K562 (cell line): ENCODE measurements around the gene ATP2A3. TPM values are rescaled to one million over a fixed set of nuclear protein-coding genes. Genes with fewer than 3 reads are reported as not detected.

Source experiments
- ATAC-seq: fragments of 200-7000 bp; cut with Tn5 transposase; 3 replicates; pipeline ENCODE4 v1.9.1; 2020; ENCODE audit warnings: moderate library complexity
- BruUV-seq: library from RNA; stranded (reverse); fragments of 400-500 nt; replicated peaks from 2 replicates; lab custom pipeline; 2021; lab: Mats Ljungman, UMichigan
- CTCF ChIA-PET: fragments of 300-600 bp; formaldehyde crosslinking; extraction: SDS; loops from one replicate; lab custom pipeline; 2021; ENCODE audit warnings: low intra/inter-chr PET ratio; lab: Yijun Ruan, JAX
- POLR2A ChIA-PET: fragments of 300-600, 350-650 bp; sonication (Branson Sonifier 250); formaldehyde crosslinking; extraction: SDS; loops from one replicate; lab custom pipeline; 2021; ENCODE audit warnings: antibody characterized with exemption, inconsistent platforms; lab: Yijun Ruan, JAX
- DNase-seq, 4 experiments: peaks; one replicate each; pipeline versions ENCODE4 v3.0.0 to v3.0.0-alpha.2; 2011 to 2018; ENCODE audit warnings: low spot score in 3 of 4, mixed read lengths in 3 of 4; ENCODE audit errors: extremely low read depth in 1 of 4
- FAIRE-seq: peaks from 2 replicates; lab custom pipeline; 2011; peaks lifted over from hg19 to GRCh38; lab: Jason Lieb, UNC
- H2AFZ ChIP-seq: 2 replicates; pipeline ENCODE4 v1.6.0; 2011; ENCODE audit warnings: low read depth, low read length, control low read depth, inconsistent platforms
- H3K27ac ChIP-seq: fragments of 200-600 bp; 3 replicates; pipeline ENCODE4 v1.8.0; 2011; ENCODE audit warnings: low read depth, mild to moderate bottlenecking, control low read depth, inconsistent platforms, low read length, moderate library complexity, mixed read lengths; ENCODE audit errors: extremely low read depth
- H3K27me3 ChIP-seq, 2 experiments: fragments of 300-600 bp in 1 of 2; 2 replicates in 1 of 2; 3 replicates in 1 of 2; pipeline versions ENCODE4 v1.6.0 to v1.8.0; 2011; ENCODE audit warnings: inconsistent platforms in 2 of 2, low read length in 2 of 2, mild to moderate bottlenecking in 1 of 2, mixed read lengths in 1 of 2, moderate library complexity in 1 of 2; ENCODE audit not compliant: control insufficient read depth in 2 of 2, insufficient read depth in 2 of 2
- H3K36me3 ChIP-seq: fragments of 300-600 bp; 3 replicates; pipeline ENCODE4 v1.8.0; 2011; ENCODE audit warnings: mild to moderate bottlenecking, low read length, inconsistent platforms; ENCODE audit not compliant: control insufficient read depth, insufficient read depth
- H3K4me1 ChIP-seq, 2 experiments: fragments of 200-600 bp in 1 of 2; replicated peaks in 1 of 2; 2 replicates in 1 of 2; 3 replicates in 1 of 2; pipeline versions ENCODE4 v1.5.1 to v1.8.0; 2011; ENCODE audit warnings: inconsistent platforms in 2 of 2, low read length in 2 of 2, mild to moderate bottlenecking in 1 of 2, mixed read lengths in 1 of 2, moderate library complexity in 1 of 2; ENCODE audit not compliant: control insufficient read depth in 2 of 2, insufficient read depth in 2 of 2
- H3K4me2 ChIP-seq: 2 replicates; pipeline ENCODE4 v1.6.1; 2011; ENCODE audit warnings: low read length, control low read depth, inconsistent platforms, mixed read lengths; ENCODE audit not compliant: insufficient read depth
- H3K4me3 ChIP-seq: fragments of 200-600 bp; sonication (generic), shearing (Covaris generic); 2 replicates; pipeline ENCODE4 v1.5.1; 2016; ENCODE audit warnings: control low read depth, inconsistent platforms
- H3K79me2 ChIP-seq: fragments of 200-600 bp; 3 replicates; pipeline ENCODE4 v1.8.0; 2011; ENCODE audit warnings: low read length, inconsistent platforms; ENCODE audit not compliant: control insufficient read depth, insufficient read depth
- H3K9ac ChIP-seq, 2 experiments: 2 replicates each; pipeline versions ENCODE4 v1.6.0 to v1.6.1; 2011; ENCODE audit warnings: low read depth in 2 of 2, low read length in 2 of 2, control low read depth in 1 of 2, inconsistent platforms in 1 of 2, mild to moderate bottlenecking in 1 of 2, mixed read lengths in 1 of 2; ENCODE audit not compliant: insufficient read depth in 1 of 2
- H3K9me1 ChIP-seq: one replicate; pipeline ENCODE4 v1.6.0; 2011; ENCODE audit warnings: inconsistent platforms, mild to moderate bottlenecking, low read length, moderate library complexity; ENCODE audit not compliant: control insufficient read depth, insufficient read depth
- H3K9me3 ChIP-seq: replicated peaks from 2 replicates; pipeline ENCODE4 v1.5.1; 2011; ENCODE audit warnings: low read depth, low read length, inconsistent platforms; ENCODE audit not compliant: control insufficient read depth, insufficient read depth
- H4K20me1 ChIP-seq: replicated peaks from 2 replicates; pipeline ENCODE4 v1.6.1; 2011; ENCODE audit warnings: low read length, inconsistent platforms, mixed read lengths; ENCODE audit not compliant: control insufficient read depth, insufficient read depth
- CEBPB ChIP-seq: fragments of 450-650 bp; IDR thresholded peaks from 2 replicates; pipeline ENCODE4 v1.6.1; 2016; ENCODE audit warnings: missing genetic modification characterization, missing compliant biosample characterization
- E2F5 ChIP-seq: sonication (generic); formaldehyde crosslinking; IDR thresholded peaks from 2 replicates; pipeline ENCODE4 v1.8.0; 2022; ENCODE audit warnings: mild to moderate bottlenecking, missing genetic modification reagents
- HDAC6 ChIP-seq: IDR thresholded peaks from 2 replicates; pipeline ENCODE4 v1.6.1; 2012; ENCODE audit warnings: low read depth, mild to moderate bottlenecking, control low read depth, inconsistent platforms, low read length, moderate library complexity
- HNRNPL ChIP-seq: fragments of 200-400 bp; formaldehyde crosslinking; IDR thresholded peaks from 2 replicates; pipeline ENCODE4 v1.6.1; 2017; ENCODE audit warnings: low read depth, mild to moderate bottlenecking, low read length
- NR1H2 ChIP-seq: sonication (generic); formaldehyde crosslinking; IDR thresholded peaks from 2 replicates; pipeline ENCODE4 v1.4.0; 2020; ENCODE audit warnings: mild to moderate bottlenecking, missing genetic modification reagents
- PHF21A ChIP-seq: fragments of 450-650 bp; IDR thresholded peaks from 2 replicates; pipeline ENCODE4 v1.6.1; 2017; ENCODE audit warnings: low read depth, borderline replicate concordance
- RAD21 ChIP-seq, 2 experiments: fragments of 250-450 bp in 1 of 2; fragments of 450-650 bp in 1 of 2; sonication (Bioruptor Pico) in 1 of 2; formaldehyde crosslinking in 1 of 2; IDR thresholded peaks in 1 of 2; conservative IDR thresholded peaks in 1 of 2; 2 replicates each; pipeline versions ENCODE4 v1.4.0 to v1.8.0; 2020 to 2022; ENCODE audit warnings: mild to moderate bottlenecking in 2 of 2, moderate library complexity in 1 of 2
- RBFOX2 ChIP-seq: fragments of 200-400 bp; formaldehyde crosslinking; IDR thresholded peaks from 2 replicates; pipeline ENCODE4 v1.6.1; 2017; ENCODE audit warnings: low read depth, mild to moderate bottlenecking, low read length, moderate library complexity
- RNF2 ChIP-seq: sonication (generic); IDR thresholded peaks from 2 replicates; pipeline ENCODE4 v1.6.1; 2016
- WGBS: fragments of 100-300 bp; shearing (Covaris generic); methylation state at CpG from one replicate; pipeline ENCODE4 v1.1.6; 2016; ENCODE audit warnings: low coverage, mixed read lengths; ENCODE audit not compliant: insufficient coverage; ENCODE audit errors: missing lambda C conversion rate; 5-methylcytosine and 5-hydroxymethylcytosine counted together
- in situ Hi-C: fragments of 300-500 bp; cut with MboI; formaldehyde crosslinking; loops from 4 replicates; pipeline ENCODE4 v1.15.0; 2018; ENCODE audit warnings: inconsistent platforms, mixed read lengths
- intact Hi-C: fragments of 100-400 bp; cut with micrococcal nuclease; formaldehyde crosslinking; loops from 2 replicates; pipeline ENCODE4 v1.14.2; 2022
- polyA plus RNA-seq, 8 experiments: library from polyadenylated mRNA; depleted of rRNA in 4 of 8; stranded (reverse) in 5 of 8; unstranded in 3 of 8; fragments of >200 nt; fragmentation: Nextera tagmentation in 2 of 8; fragmentation: Illumina TruSeq in 1 of 8; extraction: Ambion mirVana in 2 of 8; extraction: Trizol in 1 of 8; gene quantifications; 2 replicates each; pipeline versions ENCODE4 v1.2.1 to v1.2.3, GENCODE V29; 2011 to 2014; ENCODE audit warnings: inconsistent platforms in 1 of 8, missing spikeins in 1 of 8
- total RNA-seq, 7 experiments: library from RNA; depleted of rRNA in 6 of 7; stranded (reverse); fragments of >200 nt in 6 of 7; fragmentation: Illumina TruSeq in 2 of 7; extraction: Trizol in 2 of 7; gene quantifications; 2 replicates each; pipeline versions ENCODE4 v1.2.1 to v1.2.3, GENCODE V29; 2011 to 2021; ENCODE audit warnings: low replicate concordance in 1 of 7
- TF ChIP-seq, protein P1 (sequence below): IDR thresholded peaks from 2 replicates; pipeline ENCODE4 v1.6.1; 2012; ENCODE audit warnings: low read depth, low read length, improper control_type of control experiment, borderline replicate concordance

ATP2A3 gene
- total and polyA plus RNA-seq, 9 of the 15 experiments (the other 6 are each of a cell fraction or from before 2014, with no cell fraction given), result 0.65 to 103 (median 31.3) TPM

- FAIRE-seq, result no peak
- ChIA-PET CTCF (no interaction called here), POLR2A (interaction anchor here (0.7 to 1.1 kb wide), 2 partner anchors 17 to 35 kb away, joined by 3 read pairs; no protein-coding TSS in a partner anchor)
- Histone ChIP-seq H3K9me1 (no peaks in the 10 kb centered on the region), H3K4me3 (no peak overlapping the region), H3K9me3 (no peaks in the 10 kb centered on the region), H3K4me1 (peaks cover 27 to 60% of the 10 kb centered on the region in 2 experiments; a peak in 4 of 5 replicates), H3K79me2 (peaks cover 24% of the 10 kb centered on the region), H3K27ac (peak overlapping the region; percentile 8; the same call in 1 of the 3 replicates), H3K9ac (peak overlapping the region in 1 of 2 experiments; percentile 45; a peak in 1 of 4 replicates), H3K27me3 (no peaks in the 10 kb centered on the region), H3K4me2 (no peak overlapping the region), H4K20me1 (no peaks in the 10 kb centered on the region), H2AFZ (no peak overlapping the region), H3K36me3 (no peaks in the 10 kb centered on the region)
- BruUV-seq, result no TSS peak
- DNase-seq, result no peak
- intact Hi-C loops (no loop called here), in situ Hi-C loops (no loop called here)
- ATAC-seq, result no peak
- TF ChIP-seq RBFOX2, result peak; percentile 34; the same call in 1 of the 2 replicates
- no peak for TF ChIP-seq HNRNPL
- 87% methylated on average over 12 of the region's 14 CpGs for WGBS
These were observed 2.6 kb upstream of the ATP2A3 start for GRCh38 chr17:3966720-3967363.

DNA sequence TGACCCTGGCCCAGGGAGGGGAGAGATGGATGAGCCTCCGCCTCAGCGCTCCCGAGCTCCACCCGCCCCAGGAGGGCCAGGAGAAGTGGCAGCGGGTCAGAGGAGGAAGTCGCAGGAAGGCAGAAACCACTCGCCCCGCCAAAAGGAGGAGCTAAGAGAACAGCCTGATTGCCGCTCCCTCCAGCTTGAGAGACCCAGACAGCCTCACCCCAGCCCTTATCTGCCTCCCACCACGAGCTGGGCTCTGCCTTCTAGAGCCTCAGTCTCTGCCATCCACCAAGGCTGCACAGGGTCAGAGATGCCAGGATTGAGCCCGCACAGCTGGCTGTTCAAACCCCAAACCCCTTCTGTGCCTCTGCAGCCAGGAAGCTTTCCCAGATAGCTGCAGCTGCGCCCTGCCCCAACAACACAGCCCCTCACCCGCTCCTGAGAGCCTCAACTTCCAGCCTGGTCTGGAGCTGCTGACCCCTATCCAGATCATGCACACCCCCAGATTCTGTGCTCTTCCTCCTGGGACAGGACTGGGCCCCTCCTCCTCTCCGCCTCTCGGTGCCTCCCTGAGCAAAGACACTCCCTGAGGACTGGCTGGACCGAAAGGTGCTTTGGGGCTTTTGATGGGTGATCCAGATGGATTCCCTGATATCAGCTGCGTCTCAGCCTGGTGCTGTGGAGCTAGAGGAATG lies 1.0 kb upstream of the ATP2A3 start:
- FAIRE-seq (peak; percentile 89), ATAC-seq (peak; percentile 87), DNase-seq (peak; percentile 66 to 91 (median 74))
- in situ Hi-C loops, result no loop called here
- 0 out of 2 replicates have a peak overlapping the region, but pooled peaks have one; percentile 62 for H2AFZ ChIP-seq
- H3K4me1 ChIP-seq, result peaks cover 37 to 73% of the 10 kb centered on the region in 2 experiments
- no peaks in the 10 kb centered on the region for H3K27me3 ChIP-seq
- H4K20me1 ChIP-seq, result no peaks in the 10 kb centered on the region
- peak overlapping the region; percentile 84 for H3K4me2 ChIP-seq
- ChIA-PET CTCF (no interaction called here), POLR2A (interaction anchor here (0.6 to 1.7 kb wide), 7 partner anchors 9 to 82 kb away, joined by 3 to 6 read pairs (median 3); no protein-coding TSS in a partner anchor)
- WGBS, result 14% methylated on average over 8 of the region's 17 CpGs
- H3K9ac ChIP-seq, result peak overlapping the region; percentile 78 to 91
- peaks cover 7% of the 10 kb centered on the region; the same call in 2 of the 3 replicates for H3K36me3 ChIP-seq
- intact Hi-C loops, result loop anchor here (1.0 kb wide), 1 partner anchor 37 kb away; no protein-coding TSS in a partner anchor
- H3K9me1 ChIP-seq, result no peaks in the 10 kb centered on the region
- H3K27ac ChIP-seq, result peak overlapping the region; percentile 88; the same call in 2 of the 3 replicates
- BruUV-seq, result no TSS peak
- H3K9me3 ChIP-seq, result no peaks in the 10 kb centered on the region
- H3K4me3 ChIP-seq, result peak overlapping the region; percentile 73
- H3K79me2 ChIP-seq, result peaks cover 40% of the 10 kb centered on the region
- no peak for TF ChIP-seq CEBPB (tag)
- 0 out of 2 replicates have a peak, but pooled peaks have one; percentile 66 for TF ChIP-seq RNF2
- no peak for TF ChIP-seq HDAC6
- TF ChIP-seq PHF21A, result no peak
- TF ChIP-seq NR1H2, result no peak
- TF ChIP-seq, protein P1, sequence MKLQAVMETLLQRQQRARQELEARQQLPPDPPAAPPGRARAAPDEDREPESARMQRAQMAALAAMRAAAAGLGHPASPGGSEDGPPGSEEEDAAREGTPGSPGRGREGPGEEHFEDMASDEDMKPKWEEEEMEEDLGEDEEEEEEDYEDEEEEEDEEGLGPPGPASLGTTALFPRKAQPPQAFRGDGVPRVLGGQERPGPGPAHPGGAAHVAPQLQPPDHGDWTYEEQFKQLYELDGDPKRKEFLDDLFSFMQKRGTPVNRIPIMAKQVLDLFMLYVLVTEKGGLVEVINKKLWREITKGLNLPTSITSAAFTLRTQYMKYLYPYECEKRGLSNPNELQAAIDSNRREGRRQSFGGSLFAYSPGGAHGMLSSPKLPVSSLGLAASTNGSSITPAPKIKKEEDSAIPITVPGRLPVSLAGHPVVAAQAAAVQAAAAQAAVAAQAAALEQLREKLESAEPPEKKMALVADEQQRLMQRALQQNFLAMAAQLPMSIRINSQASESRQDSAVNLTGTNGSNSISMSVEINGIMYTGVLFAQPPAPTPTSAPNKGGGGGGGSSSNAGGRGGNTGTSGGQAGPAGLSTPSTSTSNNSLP, result no peak
- TF ChIP-seq RAD21 (CRISPR knock-in tag; conservative IDR thresholded peaks at IDR 0.05 in 1 of 2, IDR thresholded peaks at IDR 0.05 in 1 of 2), result peak; percentile 25 to 59; a peak in 3 of 4 replicates
- no peak for TF ChIP-seq E2F5 (CRISPR knock-in tag)
